BE2C (cell line): Measurements from ENCODE around the gene TM4SF18.

Experiments used
- DNase-seq: peaks from one replicate; pipeline ENCODE4 v3.0.0-alpha.2; 2020
- H3K27me3 ChIP-seq: fragments of 250-450 bp; sonication (Bioruptor Pico); 2 replicates; pipeline ENCODE4 v1.5.1; 2020; ENCODE audit warnings: mild to moderate bottlenecking
- H3K36me3 ChIP-seq: fragments of 250-450 bp; sonication (Bioruptor Pico); 2 replicates; pipeline ENCODE4 v1.5.1; 2020; ENCODE audit warnings: mild to moderate bottlenecking
- H3K4me1 ChIP-seq: fragments of 250-450 bp; sonication (Bioruptor Pico); 2 replicates; pipeline ENCODE4 v1.5.1; 2020
- H3K4me3 ChIP-seq: 2 replicates; pipeline ENCODE4 v1.5.1; 2011; ENCODE audit warnings: low read depth, low read length
- H3K9me3 ChIP-seq: fragments of 250-450 bp; sonication (Bioruptor Pico); 2 replicates; pipeline ENCODE4 v1.5.1; 2020
- CTCF ChIP-seq: IDR thresholded peaks from 2 replicates; pipeline ENCODE4 v1.5.1; 2012; ENCODE audit warnings: mild to moderate bottlenecking, low read depth, low read length

The TM4SF18 gene

GRCh38 chr3:149373235-149374125, 40.0 kb upstream of the TM4SF18 start:
- no peak for DNase-seq
- no peak for TF ChIP-seq CTCF
- H3K27me3 ChIP-seq, result no peaks in the 10 kb centered on the region
- H3K4me1 ChIP-seq, result peaks cover 3% of the 10 kb centered on the region; the same call in 1 of the 2 replicates
- no peaks in the 10 kb centered on the region for H3K9me3 ChIP-seq
- no peaks in the 10 kb centered on the region for H3K36me3 ChIP-seq
- H3K4me3 ChIP-seq, result no peak overlapping the region

GRCh38 chr3:149371723-149372114, 38.3 kb upstream of the TM4SF18 start:
- no peaks in the 10 kb centered on the region for H3K36me3 ChIP-seq
- DNase-seq, result no peak
- no peaks in the 10 kb centered on the region for H3K27me3 ChIP-seq
- H3K4me3 ChIP-seq, result no peak overlapping the region
- peaks cover 3% of the 10 kb centered on the region; the same call in 1 of the 2 replicates for H3K4me1 ChIP-seq
- H3K9me3 ChIP-seq, result no peaks in the 10 kb centered on the region
- TF ChIP-seq CTCF, result no peak

- H3K4me1 ChIP-seq, result peaks cover 3% of the 10 kb centered on the region; the same call in 1 of the 2 replicates
- no peak for DNase-seq
- H3K4me3 ChIP-seq, result no peak overlapping the region
- no peak for TF ChIP-seq CTCF
- H3K36me3 ChIP-seq, result no peaks in the 10 kb centered on the region
- no peaks in the 10 kb centered on the region for H3K27me3 ChIP-seq
- no peaks in the 10 kb centered on the region for H3K9me3 ChIP-seq
These were observed 37.7 kb upstream of the TM4SF18 start for GRCh38 chr3:149371001-149371722.

GRCh38 chr3:149369991-149370866, 36.8 kb upstream of the TM4SF18 start:
- Histone ChIP-seq H3K27me3 (no peaks in the 10 kb centered on the region), H3K36me3 (no peaks in the 10 kb centered on the region), H3K4me1 (peaks cover 3% of the 10 kb centered on the region; the same call in 1 of the 2 replicates), H3K9me3 (no peaks in the 10 kb centered on the region), H3K4me3 (no peak overlapping the region)
- no peak for DNase-seq
- TF ChIP-seq CTCF, result no peak

GRCh38 chr3:149368674-149369497, 35.5 kb upstream of the TM4SF18 start:
- peaks cover 3% of the 10 kb centered on the region; the same call in 1 of the 2 replicates for H3K4me1 ChIP-seq
- H3K9me3 ChIP-seq, result no peaks in the 10 kb centered on the region
- TF ChIP-seq CTCF, result no peak
- no peaks in the 10 kb centered on the region for H3K27me3 ChIP-seq
- no peak for DNase-seq
- no peak overlapping the region for H3K4me3 ChIP-seq
- no peaks in the 10 kb centered on the region for H3K36me3 ChIP-seq
